ENCODE results near the gene GLYATL2.

The GLYATL2 gene, protein sequence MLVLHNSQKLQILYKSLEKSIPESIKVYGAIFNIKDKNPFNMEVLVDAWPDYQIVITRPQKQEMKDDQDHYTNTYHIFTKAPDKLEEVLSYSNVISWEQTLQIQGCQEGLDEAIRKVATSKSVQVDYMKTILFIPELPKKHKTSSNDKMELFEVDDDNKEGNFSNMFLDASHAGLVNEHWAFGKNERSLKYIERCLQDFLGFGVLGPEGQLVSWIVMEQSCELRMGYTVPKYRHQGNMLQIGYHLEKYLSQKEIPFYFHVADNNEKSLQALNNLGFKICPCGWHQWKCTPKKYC

DNA sequence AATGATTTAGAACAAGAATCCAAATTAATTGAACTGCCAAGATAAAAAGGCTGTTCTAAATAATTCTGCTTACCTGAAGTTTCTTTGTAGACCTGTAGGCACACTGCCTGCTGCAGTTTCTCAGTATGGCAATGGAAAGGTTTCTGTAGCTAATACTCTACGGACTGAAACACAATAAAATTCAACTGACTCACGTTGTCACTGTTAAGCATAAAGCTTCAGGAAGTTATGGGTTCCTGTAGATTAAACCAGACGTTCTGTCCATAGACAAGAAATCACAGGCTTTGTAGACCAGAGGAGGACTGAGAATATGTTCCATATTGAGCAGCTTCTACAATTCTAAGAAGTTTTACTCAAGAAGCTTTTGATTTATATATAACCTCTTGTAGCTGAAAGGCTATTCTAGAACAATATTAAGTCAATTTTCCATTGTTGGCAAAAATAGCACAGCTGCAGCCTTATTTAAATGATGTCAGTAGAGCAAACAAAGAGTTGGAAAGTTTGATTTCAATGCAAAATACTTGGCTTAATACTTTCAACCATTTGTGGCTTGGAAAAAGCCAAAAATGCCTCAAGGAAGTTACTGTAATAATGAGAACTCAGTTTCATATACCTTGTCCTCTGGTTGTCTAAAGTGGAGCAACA lies at the start of gene GLYATL2:
TSS of gene GLYATL2 (minus strand) at position 344 of the 645 bp plus-strand sequence. CDS start 5,092 bp downstream, outside the sequence.
- no peak for DNase-seq (ENCODE audit: low spot score)

DNA sequence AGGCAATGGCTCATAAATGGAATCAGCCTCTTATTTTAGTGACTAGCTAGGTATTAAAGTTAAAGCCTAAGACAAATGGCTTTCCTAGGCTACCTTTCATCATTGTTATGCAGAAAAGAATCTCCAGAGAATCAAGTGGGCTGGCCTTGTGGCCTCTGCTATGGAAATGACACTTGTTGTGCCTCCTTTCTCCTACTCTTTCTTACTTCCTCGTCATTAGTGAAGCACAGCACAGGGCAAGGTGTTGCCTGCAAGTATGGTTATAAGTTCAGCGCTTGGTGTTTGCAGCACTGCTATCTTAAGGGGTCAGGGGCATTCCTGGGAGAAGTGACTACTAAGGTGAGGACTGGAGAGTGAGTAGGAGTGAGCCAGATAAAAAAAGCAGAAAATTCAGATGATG lies 49.4 kb upstream of the GLYATL2 start:
- DNase-seq (ENCODE audit: low spot score) = no peak

DNA sequence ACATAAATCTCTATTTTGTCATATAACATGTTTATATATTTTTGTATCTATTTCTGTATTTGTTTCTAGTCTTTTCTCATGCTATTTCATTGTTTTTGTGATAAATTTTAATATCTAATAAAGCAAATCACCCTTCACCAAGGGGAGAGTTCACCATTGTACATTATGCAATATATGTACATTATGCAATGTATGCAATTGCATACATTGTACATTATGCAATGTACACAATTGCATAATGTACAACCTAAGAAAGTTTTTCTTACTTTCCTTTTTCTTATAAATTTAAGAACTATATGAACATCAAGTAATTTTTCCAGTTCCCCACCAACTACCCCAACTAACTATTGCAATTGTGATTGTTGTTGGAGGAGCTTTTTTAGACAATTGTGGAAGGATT lies 44.1 kb upstream of the GLYATL2 start:
- DNase-seq (ENCODE audit: low spot score) = no peak

DNA sequence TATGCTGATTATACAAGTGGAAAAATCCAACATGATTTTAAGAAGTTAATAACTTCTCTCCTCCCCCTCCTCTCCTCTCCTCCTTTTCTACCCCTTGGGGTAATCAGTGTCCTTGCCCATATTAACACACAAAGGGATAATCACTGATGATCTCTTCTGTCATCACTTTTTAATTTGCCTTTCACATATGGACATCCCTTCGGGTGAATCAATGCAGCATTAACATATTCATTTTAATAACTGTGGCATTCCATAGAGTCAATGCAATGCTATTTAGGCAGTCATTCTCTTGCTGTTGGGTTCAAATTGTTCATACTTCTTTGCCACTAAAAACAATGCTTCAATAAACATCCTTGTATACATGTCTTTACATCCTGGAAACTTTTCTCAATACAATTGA lies 42.9 kb upstream of the GLYATL2 start:
- DNase-seq (ENCODE audit: low spot score) = no peak

DNA sequence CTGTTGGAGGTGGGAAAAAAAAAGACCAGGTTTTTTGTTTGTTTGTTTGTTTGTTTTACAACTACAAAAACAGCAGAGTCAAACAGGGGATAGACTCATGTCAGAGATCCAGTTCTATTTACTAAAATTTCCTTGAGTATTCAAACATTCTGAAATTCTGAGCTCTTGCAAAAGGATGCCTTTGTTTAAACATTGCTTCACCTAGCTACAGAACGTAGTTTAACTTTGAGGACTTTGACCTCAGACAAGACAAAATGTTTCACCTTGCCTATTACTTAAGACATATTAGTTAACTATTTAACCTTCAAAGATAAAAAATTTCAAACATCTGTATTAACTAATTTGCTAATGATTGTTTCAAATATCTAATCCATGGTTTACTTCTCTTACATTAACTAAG lies 36.1 kb upstream of the GLYATL2 start:
- no peak for DNase-seq (ENCODE audit: low spot score)

DNA sequence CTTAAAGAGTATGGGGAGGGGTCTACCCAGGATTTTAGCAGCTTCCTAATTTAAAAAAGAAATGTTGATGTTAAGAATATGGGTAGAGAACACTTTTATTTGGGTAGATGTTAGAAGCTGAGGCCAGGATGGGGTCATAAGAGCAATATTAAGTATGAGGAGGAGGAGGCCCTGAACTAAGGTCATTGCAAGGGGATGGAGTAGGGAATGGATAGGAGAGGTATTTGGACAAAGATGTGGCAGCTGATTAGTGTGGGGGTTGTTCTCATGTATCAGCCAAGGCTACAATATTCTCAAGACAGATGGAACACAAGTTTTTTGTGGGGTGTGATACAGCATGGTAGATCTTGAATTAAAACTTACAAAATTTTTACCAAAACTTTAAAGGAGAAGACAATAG lies 35.7 kb upstream of the GLYATL2 start:
- DNase-seq (ENCODE audit: low spot score) = no peak

DNA sequence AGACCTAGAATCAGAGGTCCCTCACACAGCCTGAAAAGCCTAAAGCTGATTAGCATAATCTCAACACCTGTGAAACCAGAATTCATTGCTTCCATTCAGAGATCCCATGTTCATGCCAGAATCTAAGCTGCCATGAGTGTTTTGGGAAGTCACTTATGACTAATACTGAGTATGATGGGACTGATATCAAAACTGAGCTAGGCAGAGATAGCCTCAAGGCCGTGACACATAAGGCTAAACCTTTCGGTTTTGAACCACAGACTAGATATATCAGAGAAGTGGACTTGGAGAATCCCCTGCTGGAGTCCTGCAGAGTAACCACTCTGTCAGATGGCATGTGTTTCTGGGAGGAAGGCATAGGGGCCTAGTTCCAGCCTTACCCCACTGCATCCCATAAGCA lies 23.1 kb upstream of the GLYATL2 start:
- DNase-seq (ENCODE audit: low spot score) = no peak

DNA sequence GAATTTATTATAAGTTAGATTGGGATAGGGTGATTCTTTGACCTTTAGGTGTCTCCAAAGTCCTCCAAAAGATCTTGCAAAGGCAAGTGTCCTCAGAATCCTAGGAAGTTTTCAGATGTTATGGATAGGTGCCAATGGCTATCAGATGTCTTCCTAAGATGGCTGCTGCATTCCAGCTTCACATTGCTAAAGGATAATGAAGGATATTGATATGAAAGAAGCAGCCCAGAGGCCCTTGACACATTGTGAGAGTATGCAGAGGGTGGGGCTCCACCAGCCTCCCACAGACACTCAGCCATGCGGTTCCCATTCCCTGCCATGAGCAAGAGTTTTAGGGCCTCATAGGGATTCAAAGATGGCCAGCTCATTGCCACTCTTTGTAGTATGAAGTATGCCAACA lies 22.3 kb upstream of the GLYATL2 start:
- DNase-seq (ENCODE audit: low spot score) = no peak

DNA sequence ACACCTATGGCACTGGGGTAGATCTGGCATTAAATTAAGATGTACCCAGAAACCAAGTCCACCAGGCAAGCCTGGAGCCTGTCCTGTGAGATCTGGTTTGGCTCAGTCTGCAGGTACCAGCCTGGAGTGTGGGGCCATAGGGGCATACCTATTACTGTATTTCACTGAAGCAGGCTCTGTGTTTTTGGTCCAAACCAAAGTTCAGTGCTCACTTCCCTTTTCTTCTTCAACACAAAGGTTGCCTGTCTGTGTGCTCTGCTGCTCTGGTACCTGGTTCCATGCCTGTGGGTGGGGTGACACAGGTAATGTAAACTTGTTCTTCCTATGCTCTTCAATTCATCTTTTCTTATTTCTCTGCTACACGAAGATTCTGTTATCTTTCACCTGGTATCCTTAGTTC lies 19.8 kb upstream of the GLYATL2 start:
- no peak for DNase-seq (ENCODE audit: low spot score)

DNA sequence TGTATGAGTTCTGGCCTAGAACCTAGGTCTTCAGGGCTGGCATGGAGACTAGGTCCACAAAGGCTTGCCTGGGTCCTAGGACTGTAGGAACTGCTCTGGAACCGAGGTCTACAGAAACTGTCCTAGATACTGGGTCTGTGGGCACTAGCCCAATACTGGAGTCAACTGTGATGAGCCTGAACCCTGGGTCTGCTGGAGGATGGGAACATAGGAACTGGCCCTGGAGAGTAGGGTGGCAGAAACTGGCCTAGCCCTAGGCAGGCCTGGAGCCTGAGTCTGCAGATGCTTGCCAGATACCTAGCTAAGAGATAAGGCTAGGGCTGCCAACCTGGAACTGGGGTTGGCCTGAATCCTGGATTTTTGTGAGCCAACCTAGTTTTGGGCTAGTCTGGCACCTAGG lies 19.2 kb upstream of the GLYATL2 start:
- DNase-seq (ENCODE audit: low spot score) = no peak

DNA sequence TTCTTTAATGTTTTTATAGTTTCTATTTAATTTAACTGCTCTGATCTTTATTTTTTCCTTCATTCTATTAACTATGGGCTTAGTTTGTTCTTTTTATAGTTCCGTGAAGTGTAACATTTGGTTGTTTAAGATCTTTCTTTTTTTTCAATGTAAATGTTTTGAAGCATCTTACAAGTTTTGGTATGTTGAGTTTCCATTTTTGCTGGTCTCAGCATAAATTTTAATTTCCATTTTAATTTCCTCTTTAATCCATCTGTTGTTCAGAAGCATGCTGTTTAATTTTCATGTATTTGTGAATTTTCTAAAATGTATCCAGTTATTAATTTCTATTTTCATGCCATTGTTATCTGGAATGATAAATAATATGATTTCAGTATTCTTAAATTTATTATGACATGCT lies 17.0 kb upstream of the GLYATL2 start:
- no peak for DNase-seq (ENCODE audit: low spot score)

DNA sequence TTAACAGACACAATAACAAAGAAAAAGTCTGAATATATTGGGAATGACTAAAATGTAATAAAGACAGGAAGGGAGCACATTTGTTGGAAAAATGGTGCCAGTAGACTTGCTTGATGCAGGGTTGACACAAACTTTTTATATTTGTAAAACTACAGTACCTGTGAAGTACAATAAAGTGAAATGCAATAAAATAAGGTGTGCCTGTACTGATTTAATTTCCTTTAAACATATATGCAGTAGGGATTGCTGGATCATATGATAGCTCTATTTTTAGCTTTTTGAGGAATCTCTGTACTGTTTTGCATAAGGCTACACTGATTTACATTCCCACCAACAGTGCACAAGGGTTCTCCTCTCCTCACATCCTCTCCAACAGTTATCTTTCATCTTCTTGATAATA lies 12.3 kb upstream of the GLYATL2 start:
- DNase-seq (ENCODE audit: low spot score) = no peak

DNA sequence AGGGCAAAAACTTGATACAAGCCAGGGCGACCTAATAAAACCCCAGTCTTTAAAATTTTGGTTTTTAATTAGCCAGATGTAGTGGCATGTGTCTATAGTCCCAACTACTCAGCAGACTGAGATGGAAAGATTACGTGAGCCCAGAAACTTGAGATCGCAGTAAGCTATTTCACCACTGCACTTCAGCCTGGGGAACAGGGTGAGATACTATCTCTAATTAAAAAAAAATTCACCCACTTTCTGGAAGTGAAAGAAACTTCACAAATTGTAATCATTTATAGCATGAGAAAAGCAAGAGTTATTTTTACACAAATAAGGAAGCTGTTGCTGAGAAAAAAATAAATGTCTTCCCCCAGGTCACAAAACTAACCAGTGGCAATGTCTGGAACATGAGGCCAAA lies 882 bp upstream of the GLYATL2 start:
- DNase-seq (ENCODE audit: low spot score) = no peak

DNA sequence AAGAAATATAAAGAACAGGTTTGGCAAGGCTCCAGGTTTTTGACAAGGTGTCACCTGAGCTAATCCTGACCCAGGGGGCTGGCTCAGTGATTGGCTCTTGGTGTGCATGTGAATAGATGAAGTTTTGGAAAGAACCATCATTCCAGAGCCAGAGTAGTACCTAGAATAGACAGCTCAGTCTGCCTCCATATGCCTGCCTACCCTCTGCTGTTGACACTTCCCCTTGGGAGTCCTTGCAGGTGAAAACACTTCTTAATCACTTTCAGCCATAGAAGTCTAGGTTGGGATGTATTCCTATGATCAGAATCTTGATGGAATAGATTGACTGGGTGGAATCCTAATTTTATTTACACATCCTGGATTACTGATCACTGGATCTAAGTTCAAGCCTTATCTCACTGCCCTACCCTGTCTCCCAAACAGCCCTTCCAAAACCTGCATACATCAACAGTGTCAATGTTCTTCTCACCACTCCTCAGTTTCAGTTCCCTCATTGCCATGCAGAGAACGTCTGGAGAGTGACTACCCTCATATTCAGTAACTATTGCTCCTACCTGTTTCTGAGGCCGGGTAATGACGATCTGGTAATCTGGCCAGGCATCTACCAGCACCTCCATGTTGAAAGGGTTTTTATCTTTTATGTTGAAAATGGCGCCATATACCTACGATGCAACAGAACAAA lies 6.7 kb downstream of the GLYATL2 start:
- no peak for DNase-seq (ENCODE audit: low spot score)

DNA sequence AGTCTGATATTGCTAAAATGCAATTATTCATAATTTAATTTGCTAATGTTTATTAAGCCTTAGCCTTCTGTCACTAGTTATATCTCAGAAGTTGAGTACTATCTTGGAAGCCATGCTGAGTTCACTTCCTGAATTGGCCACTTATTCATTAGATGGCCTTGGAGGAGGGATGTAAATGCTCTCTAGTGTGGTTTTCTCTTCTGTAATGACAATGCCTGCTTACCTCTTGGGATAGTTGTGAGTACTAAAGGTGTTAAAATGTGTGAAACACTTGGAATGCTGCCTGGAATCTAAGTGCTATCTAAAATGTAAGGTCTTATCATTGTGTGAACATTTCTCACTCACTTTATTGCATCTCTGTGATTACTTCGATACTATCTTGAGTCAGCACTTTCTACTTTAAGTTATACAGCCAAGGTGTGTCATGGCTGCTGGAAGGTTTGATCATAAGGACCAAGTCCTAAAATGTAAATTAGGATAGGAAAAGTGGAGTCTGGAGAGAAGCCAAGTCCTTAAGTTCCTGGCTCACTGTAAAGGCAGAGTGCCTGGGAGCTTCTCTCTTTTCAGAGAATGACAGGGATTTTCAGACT lies 12.4 kb downstream of the GLYATL2 start:
- DNase-seq (ENCODE audit: low spot score) = no peak

DNA sequence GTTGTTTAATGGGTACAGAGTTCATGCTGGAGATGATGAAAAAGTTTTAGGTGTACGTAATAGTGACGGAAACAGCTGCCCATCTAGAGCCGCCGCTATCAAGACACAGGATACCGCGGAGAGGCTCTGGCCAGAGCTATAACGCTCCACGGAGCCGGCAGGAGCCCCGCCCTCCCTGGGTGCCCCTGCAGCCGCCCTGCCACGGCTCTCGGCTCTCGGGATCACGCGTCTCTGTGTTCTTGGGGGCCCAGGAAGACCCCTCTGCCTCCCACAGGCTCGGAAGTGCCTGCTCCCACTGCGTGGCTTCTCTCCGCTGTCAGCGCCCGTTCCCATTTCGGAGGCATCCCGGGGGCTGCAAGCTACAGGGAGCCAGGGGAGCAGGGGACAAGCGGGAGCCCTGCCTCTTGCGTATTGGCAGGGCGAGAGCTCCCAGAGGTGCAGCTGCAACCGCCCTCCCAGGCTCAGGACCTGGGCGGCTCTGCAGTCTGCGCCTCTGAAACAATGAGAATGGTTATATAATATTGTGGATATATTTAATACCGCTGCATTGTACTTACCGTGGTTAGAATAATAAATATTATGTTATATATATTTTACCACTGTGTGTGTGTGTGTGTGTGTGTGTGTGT lies 13.7 kb downstream of the GLYATL2 start:
- no peak for DNase-seq (ENCODE audit: low spot score)

DNA sequence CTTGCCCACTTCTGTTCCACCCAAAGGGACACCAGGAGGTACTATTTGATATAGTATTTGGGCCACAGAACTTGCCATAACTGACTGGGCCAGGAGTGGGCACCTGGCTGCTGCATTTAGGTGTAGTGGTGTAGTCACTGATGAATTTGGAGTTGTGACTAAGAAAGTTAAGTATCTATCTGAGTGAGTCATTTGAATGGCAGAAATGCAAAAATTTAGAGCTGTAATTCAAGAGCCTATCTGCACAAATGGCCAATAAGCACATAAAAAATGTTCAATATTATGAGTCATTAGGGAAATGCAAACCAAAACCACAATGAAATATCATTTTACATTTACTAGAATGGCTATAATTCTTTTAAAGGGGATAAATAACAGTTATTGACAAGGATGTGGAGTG lies 14.7 kb downstream of the GLYATL2 start:
- DNase-seq (ENCODE audit: low spot score) = no peak

DNA sequence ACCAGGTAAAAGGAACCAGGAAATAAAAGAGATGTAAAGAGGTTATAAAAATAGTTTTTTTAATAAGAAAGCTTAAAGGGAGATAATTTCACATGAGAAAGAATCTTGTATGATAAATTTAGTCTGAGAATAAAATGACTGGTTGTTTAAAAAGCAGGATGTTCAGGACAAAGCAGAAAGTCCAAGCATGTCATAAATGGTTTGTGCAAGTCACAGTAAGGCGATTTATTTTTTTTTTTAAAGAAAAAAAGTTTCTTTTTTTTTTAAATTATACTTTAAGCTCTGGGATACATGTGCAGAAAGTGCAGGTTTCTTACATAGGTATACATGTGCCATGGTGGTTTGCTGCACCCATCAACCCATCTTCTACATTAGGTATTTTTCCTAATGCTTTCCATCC lies 30.8 kb downstream of the GLYATL2 start:
- no peak for DNase-seq (ENCODE audit: low spot score)

DNA sequence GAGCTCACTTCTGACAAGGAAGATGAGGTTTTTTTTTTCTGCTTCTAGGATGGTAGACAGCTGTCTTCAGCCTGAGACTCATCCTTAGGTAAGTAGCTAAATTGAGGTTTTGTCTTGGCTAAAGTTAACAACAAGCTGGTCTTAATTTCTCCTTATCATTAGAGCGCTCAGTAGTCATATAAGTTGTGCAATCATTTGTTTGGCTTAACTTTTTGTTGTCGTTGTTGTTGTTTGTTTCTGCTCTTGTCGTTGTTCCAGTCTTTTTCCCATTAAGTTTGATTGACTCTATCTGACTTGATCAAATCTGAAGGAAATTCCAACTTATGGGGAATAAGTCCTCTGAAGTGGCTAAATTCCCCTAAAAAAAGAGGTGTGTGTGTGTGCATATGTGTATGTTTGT lies 33.0 kb downstream of the GLYATL2 start:
- no peak for DNase-seq (ENCODE audit: low spot score)

DNA sequence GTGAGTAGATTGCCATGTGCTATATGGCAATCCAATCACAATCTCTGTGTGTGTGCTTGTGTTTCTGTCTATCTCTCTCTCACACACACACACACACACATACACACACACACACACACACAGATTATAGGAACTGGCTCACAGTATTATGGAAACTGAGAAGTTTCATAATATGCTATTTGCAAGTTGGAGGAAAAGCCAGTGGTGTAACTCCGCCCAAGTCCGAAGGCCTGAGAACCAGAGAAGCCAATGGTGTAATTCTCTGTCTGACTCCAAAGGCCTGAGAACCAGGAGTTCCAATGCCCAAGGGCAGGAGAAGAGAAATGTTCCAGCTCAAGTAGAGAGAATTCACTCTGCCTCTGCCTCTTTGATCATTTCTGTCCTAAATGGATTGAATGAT lies 37.2 kb downstream of the GLYATL2 start:
- DNase-seq (ENCODE audit: low spot score) = no peak

DNA sequence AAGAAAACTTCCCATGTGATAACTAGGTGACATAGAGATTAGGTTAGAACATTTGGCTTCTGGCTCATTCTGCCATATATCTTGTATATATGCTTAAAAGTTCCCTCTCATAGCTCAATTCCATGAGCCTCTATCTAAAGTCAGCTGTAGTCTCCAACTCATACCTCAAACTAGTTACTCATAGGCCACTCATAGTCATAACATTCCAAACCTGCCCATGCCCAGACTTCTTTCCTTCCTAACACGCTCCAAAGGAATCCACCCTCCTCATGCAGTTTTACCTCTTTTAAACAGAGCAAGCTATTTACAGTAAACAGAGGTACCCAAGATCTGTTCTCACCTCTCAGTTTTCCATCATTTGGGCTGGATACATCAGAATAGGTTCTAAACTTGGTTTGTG lies 39.4 kb downstream of the GLYATL2 start:
- DNase-seq (ENCODE audit: low spot score) = no peak

DNA sequence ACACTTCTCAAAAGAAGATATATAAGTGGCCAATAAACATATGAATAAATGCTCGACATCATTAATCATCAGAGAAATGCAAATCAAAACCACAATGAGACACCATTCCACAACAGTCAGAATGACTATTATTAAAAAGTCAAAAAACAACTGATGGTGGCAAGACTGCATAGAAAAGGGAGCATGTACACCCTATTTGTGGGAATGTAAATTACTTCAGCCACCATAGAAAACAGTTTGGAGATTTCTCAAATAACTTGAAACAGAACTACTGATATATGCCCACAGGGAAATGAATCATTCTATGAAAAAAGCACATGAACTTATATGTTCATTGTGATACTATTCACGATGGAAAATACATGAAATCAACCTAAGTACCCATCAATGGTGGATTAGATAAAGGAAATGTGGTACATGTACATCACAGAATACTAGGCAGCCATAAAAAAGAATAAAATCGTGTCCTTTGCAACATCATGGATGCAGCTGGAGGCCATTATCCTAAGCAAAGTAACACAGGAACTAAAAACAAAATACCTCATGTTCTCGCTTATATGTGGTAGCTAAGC lies 42.4 kb downstream of the GLYATL2 start:
- no peak for DNase-seq (ENCODE audit: low spot score)
